EL (cell line): Measurements from ENCODE around the gene PEAK1.

Experiments
- DNase-seq: peaks from one replicate; pipeline ENCODE4 v3.0.0-alpha.2; 2016

The PEAK1 gene

DNA sequence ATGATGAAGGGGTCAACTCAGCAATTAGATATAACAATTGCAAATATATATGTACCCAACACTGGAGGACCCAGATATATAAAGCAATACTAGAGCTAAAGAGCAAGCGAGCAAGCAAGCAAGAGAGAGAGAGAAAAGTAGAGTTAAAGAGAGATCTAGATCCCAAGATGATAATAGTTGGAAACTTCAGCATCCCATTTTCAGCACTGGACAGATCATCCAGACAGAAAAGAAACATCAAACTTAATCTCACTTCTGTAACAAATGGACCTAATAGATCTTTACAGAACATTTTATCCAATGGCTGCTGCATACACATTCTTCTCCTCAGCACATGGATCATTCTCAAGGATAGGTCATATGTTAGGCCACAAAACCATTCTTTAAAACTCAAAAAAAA, 23.2 kb downstream of the PEAK1 start:
- DNase-seq, result no peak

DNA sequence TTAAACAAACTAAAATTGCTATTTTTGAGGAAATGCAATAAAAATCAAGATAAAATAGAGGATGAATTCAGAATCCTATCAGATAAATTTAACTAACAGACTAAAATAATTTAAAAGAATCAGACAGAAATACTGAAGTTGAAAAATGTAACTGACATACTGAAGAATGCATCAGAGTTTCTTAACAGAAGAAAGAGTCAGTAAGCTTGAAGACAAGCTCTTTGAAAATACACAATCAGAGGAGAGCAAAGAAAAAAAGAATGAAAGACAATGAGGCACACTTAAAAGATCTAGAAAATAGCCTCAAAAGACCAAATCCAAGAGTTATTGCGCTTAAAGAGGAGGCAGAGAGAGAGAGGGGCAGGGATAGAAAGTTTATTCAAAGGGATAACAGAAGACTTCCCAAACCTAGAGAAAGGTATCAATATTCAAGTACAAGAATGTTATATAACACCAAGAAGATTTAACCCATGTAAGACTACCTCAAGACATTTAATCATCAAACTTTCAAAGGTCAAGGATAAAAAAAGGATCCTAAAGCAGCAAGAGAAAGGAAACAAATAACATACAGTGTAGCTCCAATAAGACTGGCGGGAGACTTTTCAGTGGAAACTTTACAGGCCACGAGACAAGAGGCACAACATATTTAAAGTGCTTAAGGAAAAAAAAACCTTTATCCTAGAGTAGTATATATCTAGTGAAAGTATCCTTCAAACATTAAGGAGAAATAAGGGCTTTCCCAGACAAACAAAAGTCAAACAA, 24.7 kb downstream of the PEAK1 start:
- no peak for DNase-seq

DNA sequence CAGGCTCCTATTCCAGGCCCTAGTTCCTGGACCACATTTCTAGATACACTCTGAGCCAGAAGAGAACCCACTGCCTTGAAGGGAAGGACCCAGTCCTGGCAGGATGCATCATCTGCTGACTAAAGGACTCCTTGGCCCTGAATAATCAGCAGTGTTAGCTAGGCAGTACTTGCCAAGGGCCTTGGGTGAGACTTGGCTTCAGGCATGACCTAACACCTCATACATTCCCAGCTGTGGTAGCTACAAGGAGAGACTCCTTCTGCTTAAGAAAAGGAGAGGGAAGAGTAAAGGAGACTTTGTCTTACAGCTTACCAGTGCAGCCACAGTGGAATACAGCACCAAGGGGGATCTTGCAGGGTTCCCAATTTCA, 26.4 kb downstream of the PEAK1 start:
- peak; percentile 80 for DNase-seq

DNA sequence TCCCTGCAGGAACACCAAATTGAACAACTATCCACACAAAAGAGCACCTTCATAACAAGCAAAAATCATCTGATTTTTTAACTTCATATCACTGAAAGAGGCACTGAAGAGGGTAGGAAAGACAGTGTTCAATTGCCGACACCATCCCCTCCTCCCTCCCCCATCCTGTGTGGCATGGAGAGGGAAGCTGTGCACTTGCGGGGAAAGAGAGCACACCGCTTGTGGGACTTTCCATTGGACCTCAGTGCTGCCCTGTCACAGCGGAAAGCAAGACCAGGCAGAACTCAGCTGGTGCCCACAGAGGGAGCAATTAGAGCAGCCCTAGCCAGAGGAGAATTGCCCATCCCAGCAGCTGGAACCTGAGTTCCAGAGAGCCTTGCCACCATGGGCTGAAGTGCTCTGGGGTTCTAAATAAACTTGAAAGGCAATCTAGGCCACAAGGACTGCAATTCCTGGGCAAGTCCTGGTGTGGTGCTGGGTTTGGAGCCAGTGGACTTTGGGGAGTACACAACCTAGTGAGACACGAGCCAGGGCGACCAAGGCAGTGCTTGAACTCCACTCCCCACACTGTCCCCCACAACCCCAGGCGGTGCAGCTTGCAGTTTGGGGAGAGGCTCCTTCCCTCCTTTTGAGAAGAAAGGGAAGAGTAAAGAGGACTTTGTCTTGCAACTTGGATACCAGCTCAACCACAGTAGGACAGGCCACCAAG, 27.0 kb downstream of the PEAK1 start:
- no peak for DNase-seq

DNA sequence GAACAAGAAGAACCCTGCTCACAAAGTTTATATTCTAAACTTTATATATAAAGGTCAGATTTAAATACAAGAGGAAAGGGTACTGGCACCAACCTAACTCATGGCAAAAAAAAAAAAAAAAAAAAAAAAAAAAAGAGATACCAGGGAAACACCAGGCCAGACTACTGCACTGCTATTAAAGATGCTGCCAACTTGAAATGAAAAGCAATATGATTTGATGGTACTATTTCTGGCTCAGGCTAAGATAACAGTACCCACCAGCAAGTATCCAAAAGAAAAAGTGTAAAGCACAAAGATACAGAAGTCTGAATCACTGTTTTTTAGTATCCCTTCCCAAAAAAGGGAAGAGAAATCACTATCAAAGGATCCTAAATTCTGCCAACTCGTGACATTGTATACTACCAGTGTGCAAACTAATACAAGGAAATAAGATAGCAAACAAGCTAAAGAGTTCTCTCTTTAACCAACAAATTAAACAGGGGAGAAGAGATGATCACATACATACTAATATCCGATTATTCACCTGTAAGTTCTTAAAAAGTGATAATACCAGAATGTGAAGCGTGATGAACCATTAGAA, 28.4 kb downstream of the PEAK1 start:
- DNase-seq, result no peak

DNA sequence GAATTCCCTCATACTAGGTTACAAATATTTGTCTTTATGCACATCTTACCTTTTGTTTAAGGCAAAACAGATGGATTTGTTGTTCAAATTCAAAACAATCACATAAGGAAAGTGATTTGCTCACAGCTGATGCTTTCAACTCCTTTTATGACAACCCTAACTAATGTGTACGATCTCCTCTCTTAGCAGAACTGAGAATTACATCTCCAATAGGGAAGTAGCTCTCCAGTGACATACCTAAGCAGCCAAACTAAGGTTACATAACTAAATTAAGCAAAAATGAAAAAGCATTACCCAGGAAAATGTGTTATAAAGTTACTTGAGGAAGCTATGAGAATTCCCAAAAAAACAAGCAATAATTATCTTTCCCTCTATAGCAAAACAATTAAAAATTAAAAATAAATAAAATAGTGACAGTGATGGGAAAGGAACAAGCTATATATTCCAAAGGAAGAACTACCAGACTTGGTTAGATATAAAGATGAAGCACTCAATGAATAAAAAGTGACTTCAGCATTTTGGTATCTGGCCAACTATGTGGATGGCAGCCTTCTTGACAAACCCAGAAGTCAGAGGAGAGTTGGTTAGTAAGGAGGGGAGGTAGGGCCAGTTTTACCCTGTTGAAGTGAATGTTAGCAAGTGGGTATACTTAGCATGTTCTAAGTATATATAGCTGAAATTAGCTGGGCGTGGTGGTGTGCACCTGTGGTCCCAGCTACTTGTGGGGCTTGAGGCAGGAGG, 32.4 kb downstream of the PEAK1 start:
- DNase-seq, result peak; percentile 52

DNA sequence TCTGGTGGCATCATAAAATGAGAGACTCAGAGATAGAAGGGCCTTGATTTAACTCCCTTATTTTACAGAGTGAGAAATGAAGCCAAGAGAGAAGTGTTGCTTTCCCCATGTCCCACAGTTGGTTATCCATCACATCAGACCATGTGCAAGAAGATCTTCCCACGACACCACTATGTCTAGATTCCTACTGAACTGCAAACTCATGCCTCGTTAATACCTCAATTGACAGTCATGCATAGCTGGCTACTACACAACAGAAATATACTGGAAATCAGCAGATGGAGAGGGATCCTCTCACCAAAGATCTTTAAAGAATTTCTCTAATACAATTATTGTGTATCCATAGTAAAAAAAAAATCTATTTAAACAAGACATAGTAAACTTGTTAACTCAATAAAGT, 33.3 kb downstream of the PEAK1 start:
- no peak for DNase-seq

DNA sequence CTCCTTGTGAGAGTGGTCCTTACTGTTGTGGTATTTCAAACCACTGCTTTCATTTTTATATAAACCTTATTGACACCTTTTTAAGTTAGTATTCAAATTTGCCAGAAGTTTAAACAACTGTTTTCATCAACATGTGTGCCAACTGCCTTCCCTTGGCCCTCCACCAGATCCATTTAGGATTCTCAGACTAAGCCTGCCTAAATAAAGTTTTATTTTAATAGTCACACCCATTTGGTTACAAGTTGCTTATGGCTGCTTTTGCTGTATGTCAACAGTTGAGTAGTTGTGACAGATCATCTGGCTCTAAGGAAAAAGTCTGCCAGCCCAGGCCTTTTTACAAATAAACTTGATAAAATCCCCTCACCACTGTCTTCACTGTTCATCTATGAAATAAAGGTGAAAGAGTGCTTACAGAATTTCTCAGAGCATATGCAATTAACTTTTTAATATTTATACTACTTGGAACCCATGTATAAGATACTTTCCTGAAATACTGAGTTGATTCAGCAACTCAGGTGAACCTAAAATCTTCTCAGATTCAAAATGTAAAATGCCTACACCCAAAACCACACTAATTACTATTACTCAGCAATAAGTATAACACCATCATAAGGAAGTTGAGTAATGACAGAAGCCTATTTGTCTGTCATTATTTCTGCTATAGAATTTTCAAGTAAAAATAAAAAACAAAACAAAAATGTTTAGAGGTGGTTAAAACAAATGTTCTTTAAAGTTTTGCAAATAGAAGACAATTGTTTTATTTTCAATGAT, 35.1 kb downstream of the PEAK1 start:
- DNase-seq, result no peak

DNA sequence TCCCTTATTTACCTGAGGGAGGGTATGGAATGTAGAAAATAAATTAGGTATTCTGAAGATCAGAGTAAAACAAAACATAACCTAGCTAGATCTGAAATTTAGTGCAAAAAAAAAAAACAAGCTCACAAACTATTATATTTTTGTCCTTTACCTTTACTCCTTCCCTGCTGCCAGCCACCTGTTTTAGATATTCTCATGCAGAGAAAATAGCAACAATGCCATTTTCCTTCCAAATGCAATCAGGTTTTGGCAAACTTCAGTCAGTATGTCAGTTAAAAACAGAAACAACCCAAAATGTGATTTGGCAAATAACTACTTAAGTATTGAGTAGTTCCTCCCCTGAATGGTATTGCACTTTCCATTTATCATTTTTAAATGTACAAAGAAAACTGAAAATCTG, 35.8 kb downstream of the PEAK1 start:
- no peak for DNase-seq

DNA sequence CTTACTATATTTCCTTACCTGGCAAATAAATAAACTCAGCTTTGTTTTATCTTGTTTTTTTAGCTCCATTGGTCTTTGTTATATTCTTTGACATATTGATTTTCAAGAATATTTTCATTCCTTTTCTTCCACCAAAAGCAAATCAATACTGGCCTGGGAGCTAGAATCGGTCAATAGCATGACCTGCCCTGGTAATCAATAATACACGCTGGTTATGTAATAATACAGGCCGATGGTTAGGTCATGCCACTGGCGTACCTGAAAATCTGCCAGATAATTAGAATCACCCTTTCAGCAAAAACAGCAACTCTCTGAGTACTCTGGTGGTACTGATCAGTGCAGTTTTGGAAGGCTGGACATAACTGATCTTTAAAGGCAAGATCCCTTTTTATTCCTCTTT, 39.9 kb downstream of the PEAK1 start:
- DNase-seq, result no peak

DNA sequence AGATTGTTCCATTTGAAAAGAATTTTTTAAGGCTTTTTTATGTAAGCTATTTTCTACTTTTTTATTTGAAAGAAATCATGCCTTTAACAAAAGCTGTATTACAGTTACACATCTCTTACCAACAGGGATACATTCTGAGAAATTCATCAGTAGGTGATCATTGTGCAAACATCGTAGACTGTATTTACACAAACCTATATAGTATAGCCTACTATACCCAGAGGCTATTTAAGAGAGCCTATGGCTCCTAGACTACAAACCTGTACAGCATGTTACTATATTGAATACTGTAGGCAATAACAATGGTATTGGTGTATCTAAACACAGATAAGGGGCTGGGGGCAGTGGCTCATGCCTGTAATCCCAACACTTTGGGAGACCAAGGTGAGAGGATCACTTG, 43.1 kb downstream of the PEAK1 start:
- no peak for DNase-seq

DNA sequence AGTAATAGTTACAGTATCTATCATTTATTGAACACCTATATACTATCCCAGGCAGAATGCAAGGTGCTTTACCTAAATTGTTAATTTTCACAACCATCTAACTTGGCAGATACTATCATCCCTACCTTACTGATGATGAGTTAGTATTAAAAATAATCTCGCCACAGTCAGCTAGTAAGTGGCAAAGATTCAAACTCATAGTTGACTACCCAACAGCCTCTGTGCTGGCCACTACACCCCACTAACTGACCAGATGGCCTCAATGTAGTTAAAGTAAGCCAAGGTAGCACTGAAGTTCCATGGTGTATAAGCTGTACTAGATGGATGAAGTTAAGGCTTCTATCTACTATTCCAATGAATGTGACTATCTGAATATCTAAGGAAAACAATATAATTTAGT, 44.8 kb downstream of the PEAK1 start:
- DNase-seq, result no peak

DNA sequence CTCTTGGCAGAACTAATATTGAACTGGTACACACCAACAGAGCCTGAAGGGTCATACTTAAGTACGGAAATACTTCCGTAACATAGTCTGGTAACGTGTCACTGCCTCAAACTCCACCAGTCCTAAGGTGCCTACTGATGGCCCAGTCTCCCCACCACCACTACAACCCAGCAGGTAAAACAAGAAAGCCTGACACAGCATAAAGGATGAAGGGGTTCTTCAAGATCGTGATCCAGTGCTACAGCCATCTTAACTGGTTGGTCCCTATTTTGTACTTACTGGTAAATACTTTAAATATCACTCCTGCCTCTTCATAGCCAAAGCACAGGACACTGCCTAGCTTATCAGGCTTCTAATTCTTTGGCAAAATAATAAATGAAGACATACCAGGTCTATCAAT, 46.5 kb downstream of the PEAK1 start:
- no peak for DNase-seq

DNA sequence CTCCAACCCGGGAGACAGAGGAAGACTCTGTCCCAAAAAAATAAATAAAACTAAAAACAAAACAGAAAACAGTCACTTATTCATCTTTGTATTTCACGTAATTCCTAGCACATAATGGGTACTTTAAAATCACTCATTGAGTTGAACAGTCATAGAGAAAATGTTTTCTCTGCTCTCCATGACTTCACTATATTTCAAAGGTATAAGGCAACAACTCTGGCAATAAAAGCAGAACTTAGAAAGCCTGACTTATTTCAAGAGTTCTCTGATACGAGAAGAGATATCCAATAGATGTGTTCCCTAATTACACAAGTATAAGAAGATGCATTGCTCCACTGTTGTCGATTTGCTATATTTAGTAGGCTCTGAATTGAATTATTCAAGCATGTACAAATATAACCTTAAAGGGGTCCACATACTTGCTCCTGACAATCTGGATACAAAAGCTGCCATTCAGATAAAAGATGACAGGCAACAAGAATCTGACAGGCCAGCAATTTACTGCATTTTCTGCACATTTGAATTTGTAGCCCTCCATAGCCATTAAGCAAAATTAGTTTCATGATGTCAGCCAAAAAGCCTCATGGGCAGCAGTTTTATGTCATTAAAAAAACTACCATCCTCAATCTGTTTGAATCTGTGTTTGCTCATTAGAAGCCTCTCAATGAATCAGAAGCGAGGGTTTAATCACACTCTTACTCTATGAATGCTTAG, 47.9 kb downstream of the PEAK1 start:
- DNase-seq, result no peak

DNA sequence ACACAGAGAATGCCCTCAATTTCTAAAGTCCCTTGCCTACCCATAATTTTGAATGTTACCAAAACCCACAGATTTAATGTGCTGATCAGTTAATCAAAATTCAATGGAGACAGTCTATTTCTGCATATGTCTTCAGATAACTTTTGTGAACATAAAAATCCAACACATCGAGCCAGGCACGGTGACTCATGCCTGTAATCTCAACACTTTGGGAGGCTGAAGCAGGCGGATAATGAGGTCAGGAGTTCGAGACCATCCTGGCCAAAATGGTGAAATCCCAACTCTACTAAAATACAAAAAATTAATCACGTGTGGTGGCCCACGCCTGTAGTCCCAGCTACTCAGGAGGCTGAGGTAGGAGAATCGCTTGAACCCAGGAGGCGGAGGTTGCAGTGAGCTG, 49.3 kb downstream of the PEAK1 start:
- DNase-seq, result peak; percentile 18

DNA sequence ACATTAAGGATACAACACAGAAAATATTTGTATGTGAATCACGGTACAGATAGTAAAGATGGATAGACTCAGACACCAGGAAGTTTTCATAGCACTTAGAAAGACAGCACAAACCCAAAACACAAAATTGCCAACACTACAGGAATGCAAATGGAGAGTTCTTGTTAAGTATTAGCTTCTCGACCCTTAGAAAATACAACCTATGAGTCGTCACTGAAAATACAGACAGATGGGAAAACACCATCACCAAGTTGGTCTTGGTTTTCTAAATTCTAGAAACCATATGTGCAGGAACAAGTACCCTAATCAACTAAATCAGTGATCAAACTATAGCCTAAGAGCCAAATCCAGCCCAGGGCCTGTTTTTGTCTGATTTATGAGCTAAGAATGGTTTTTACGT, 50.7 kb downstream of the PEAK1 start:
- DNase-seq, result peak; percentile 49

DNA sequence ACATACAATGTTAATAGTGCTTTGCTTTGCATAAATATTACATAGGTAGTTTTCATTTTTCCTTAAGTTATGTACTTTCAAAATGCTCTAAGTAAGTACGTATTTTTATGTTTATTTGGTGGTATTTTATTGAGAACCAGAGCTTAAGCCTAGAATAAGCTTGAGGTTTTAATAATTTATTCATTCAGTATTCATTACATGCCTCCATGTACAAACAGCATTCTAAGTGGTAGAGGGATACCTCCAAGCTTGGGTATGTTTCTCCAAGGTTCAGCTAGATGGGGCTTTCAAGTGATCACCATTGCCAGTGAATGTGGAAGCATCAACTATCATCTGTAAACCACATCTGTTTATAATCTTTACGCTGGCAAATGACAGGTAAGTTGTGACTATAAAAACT, 52.3 kb downstream of the PEAK1 start:
- DNase-seq, result no peak

DNA sequence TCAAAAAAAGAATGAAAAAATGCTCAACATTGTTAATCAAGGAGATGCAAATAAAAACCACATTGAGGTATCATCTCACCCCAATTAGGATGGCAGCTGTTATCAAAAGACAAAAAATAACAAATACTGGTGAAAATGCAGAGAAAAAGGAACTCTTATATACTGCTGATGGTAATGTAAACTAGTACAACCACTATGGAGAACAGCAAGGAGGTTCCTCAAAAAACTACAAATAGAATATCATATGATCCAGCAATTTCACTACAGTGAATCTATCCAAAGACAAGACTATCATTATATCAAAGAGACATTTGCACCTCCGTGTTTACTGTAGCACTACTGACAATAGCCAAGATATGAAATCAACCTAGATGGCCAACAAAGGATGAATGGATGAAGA, 58.4 kb downstream of the PEAK1 start:
- no peak for DNase-seq

DNA sequence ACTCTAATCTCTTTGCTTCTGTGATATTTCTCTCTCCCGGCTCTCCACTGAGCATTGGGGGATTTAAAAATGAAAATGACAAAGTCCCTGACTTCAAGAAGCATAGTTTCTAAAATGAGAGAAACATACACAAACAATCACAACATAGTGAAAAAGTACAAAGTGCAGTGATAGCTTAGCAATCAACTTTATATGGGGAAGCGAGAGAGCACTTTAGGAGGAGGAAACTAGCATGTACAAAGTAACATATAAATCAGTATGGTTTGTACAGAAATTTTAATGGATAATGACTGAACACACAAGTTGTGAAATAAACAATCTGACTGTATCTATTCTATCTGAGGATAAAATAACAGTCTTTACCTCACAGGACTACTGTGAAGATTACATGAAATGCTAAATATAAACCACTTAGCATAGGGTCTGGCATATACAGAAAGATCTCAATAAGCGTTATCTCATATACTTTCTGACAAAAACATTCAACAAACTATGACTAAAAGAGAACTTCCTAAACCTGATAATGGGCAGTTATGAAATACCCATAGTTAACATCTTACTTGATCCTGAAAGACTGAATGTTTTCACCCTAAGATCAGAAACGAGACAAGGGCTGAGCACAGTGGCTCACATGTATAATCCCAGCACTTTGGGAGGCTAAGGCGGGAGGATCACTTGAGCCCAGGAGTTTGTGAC, 61.2 kb downstream of the PEAK1 start:
- DNase-seq, result no peak

DNA sequence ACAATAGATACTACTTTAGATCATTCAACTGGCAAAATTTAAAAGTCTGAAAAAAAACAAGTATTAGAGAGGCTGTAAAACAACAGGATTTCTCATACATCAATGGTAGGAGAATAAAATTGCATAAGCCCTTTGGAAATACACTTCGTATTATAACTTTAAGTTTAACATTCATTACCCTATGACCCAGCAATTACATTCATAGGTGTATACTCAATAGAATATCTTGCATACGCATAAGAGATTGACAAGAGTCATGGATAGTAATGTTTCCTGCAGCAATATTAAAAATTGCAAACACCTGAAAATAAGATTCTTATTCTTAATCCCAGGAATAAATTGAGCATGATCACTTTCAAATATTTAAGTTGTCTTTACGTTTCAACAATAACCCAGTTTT, 63.6 kb downstream of the PEAK1 start:
- DNase-seq, result no peak

DNA sequence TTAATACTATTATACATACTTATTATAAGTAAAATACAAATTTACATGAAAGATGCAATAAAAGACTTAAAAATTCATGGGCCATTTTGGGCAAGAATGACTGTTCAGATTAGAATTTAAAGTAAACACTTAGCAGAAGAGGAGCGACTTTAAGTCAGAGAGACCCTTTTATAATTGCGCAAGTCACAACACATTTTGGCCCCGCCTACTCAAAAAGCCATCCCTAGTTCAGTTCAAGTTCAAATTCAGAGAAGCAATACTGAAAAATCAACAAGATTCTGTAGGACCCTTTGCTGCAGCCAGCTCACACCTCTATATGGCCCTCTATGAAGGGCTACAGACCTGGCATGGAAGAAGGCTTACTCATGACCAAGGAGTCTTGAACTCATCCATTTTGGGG, 64.6 kb downstream of the PEAK1 start:
- DNase-seq, result no peak

DNA sequence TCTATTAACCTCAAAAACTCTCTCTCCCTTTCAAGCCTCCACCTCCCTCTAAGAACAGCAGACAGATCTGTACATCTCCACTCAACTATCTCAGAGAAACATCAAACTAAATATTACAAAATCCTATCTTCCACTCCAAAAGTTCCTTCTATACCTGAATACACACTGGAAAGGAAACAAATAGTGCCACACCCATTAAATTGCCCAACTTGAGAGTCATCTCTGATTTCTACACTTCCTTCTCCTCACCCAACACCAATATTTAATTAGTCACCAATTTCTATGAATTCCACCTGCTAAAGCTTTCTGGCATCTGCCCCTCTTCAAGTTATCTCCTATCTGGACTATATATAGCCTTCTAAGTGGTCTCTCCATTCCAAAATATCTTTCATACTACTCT, 65.8 kb downstream of the PEAK1 start:
- DNase-seq, result peak; percentile 6
